ENCODE data around the gene E2F6. TPM values are rescaled to one million over a fixed set of nuclear protein-coding genes. Genes with fewer than 3 reads are reported as not detected.

E2F6 gene
- total and polyA plus RNA-seq, 2 of the 8 experiments (the other 6 are each of a cell fraction or from before 2014, with no cell fraction given): 8.3 to 14.9 TPM

DNA sequence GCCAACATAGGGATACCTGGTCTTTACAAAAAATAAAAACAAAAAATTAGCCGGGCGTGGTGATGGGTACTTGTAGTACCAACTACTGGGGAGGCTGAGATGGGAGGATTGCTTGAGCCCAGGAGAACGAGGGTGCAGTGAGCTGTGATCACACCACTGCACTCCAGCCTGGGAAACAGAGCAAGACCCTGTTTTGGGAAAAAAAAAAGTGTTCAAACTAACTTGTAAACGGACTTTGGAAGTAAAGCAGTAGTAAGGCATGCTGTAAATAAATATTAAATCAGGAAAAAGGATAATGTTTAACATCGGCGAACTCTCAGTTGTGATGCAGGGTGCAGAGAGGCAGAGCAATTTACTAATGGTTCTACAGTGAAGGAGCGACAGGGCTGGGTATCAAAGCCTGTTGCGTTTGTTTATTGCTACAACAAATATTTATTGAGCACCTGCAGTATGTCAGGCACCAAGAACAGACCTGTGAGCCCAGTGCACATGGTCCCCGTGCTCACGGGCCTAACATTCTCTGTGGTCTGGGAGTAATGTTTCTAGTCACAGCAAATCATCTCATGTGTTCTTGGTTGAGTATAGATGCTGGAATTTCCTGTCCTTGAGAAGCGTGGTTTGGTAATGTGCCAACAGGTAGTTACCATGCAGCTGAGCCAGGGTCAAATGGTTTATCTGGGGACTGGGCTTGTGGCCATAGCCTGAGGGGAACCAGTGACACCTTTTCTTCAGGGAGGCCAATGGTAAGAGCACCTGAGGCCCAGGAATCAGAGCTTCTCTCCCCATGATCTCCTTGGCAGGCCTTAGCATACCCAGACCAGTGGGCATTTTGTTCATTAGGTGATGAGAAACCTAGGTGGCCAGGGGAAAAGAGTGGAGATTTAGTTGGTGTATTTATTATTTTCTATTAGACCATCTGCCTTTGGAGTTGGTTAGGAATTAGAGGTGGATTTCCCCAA, 40.0 kb upstream of the E2F6 start (continued):
- TF ChIP-seq, protein P1, sequence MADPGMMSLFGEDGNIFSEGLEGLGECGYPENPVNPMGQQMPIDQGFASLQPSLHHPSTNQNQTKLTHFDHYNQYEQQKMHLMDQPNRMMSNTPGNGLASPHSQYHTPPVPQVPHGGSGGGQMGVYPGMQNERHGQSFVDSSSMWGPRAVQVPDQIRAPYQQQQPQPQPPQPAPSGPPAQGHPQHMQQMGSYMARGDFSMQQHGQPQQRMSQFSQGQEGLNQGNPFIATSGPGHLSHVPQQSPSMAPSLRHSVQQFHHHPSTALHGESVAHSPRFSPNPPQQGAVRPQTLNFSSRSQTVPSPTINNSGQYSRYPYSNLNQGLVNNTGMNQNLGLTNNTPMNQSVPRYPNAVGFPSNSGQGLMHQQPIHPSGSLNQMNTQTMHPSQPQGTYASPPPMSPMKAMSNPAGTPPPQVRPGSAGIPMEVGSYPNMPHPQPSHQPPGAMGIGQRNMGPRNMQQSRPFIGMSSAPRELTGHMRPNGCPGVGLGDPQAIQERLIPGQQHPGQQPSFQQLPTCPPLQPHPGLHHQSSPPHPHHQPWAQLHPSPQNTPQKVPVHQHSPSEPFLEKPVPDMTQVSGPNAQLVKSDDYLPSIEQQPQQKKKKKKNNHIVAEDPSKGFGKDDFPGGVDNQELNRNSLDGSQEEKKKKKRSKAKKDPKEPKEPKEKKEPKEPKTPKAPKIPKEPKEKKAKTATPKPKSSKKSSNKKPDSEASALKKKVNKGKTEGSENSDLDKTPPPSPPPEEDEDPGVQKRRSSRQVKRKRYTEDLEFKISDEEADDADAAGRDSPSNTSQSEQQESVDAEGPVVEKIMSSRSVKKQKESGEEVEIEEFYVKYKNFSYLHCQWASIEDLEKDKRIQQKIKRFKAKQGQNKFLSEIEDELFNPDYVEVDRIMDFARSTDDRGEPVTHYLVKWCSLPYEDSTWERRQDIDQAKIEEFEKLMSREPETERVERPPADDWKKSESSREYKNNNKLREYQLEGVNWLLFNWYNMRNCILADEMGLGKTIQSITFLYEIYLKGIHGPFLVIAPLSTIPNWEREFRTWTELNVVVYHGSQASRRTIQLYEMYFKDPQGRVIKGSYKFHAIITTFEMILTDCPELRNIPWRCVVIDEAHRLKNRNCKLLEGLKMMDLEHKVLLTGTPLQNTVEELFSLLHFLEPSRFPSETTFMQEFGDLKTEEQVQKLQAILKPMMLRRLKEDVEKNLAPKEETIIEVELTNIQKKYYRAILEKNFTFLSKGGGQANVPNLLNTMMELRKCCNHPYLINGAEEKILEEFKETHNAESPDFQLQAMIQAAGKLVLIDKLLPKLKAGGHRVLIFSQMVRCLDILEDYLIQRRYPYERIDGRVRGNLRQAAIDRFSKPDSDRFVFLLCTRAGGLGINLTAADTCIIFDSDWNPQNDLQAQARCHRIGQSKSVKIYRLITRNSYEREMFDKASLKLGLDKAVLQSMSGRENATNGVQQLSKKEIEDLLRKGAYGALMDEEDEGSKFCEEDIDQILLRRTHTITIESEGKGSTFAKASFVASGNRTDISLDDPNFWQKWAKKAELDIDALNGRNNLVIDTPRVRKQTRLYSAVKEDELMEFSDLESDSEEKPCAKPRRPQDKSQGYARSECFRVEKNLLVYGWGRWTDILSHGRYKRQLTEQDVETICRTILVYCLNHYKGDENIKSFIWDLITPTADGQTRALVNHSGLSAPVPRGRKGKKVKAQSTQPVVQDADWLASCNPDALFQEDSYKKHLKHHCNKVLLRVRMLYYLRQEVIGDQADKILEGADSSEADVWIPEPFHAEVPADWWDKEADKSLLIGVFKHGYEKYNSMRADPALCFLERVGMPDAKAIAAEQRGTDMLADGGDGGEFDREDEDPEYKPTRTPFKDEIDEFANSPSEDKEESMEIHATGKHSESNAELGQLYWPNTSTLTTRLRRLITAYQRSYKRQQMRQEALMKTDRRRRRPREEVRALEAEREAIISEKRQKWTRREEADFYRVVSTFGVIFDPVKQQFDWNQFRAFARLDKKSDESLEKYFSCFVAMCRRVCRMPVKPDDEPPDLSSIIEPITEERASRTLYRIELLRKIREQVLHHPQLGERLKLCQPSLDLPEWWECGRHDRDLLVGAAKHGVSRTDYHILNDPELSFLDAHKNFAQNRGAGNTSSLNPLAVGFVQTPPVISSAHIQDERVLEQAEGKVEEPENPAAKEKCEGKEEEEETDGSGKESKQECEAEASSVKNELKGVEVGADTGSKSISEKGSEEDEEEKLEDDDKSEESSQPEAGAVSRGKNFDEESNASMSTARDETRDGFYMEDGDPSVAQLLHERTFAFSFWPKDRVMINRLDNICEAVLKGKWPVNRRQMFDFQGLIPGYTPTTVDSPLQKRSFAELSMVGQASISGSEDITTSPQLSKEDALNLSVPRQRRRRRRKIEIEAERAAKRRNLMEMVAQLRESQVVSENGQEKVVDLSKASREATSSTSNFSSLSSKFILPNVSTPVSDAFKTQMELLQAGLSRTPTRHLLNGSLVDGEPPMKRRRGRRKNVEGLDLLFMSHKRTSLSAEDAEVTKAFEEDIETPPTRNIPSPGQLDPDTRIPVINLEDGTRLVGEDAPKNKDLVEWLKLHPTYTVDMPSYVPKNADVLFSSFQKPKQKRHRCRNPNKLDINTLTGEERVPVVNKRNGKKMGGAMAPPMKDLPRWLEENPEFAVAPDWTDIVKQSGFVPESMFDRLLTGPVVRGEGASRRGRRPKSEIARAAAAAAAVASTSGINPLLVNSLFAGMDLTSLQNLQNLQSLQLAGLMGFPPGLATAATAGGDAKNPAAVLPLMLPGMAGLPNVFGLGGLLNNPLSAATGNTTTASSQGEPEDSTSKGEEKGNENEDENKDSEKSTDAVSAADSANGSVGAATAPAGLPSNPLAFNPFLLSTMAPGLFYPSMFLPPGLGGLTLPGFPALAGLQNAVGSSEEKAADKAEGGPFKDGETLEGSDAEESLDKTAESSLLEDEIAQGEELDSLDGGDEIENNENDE (IDR thresholded peaks at IDR 0.05; ENCODE audit: insufficient replicate concordance, low read length): no peak

Data from H1 (cell line).